Umbilical cord (tissue), 2 donors: Measurements from ENCODE around the gene SLFN13. TPM values are rescaled to one million over a fixed set of nuclear protein-coding genes. Genes with fewer than 3 reads are reported as not detected.

Source experiments
- DNase-seq: peaks from one replicate; pipeline ENCODE4 v3.0.0-alpha.2; 2015; ENCODE audit warnings: low spot score
- total RNA-seq: library from RNA; depleted of rRNA; stranded (reverse); fragments of >200 nt; gene quantifications from one replicate; pipeline ENCODE4 v1.2.3, GENCODE V29; 2014; ENCODE audit warnings: low replicate concordance; ENCODE audit not compliant: insufficient read depth

SLFN13 gene
- total RNA-seq = 1.7 TPM

- DNase-seq = peak; percentile 48
These were observed at the start of gene SLFN13 for GRCh38 chr17:35448214-35448898. Gene SLFN13, minus strand, starts transcription at chr17:35448766. Its CDS starts 3,086 bp downstream, at chr17:35445680.

GRCh38 chr17:35496451-35497290, 48.1 kb upstream of the SLFN13 start:
- no peak for DNase-seq

- DNase-seq = no peak
These were observed 44.5 kb upstream of the SLFN13 start for GRCh38 chr17:35493040-35493439.

GRCh38 chr17:35491417-35491816, 42.9 kb upstream of the SLFN13 start:
- no peak for DNase-seq

GRCh38 chr17:35489944-35490343, 41.4 kb upstream of the SLFN13 start:
- DNase-seq = no peak

GRCh38 chr17:35488991-35489390, 40.4 kb upstream of the SLFN13 start:
- no peak for DNase-seq

GRCh38 chr17:35486920-35487732, 38.6 kb upstream of the SLFN13 start:
- peak; percentile 36 for DNase-seq

- no peak for DNase-seq
These were observed 30.7 kb upstream of the SLFN13 start for GRCh38 chr17:35479271-35479670.

- no peak for DNase-seq
These were observed 28.7 kb upstream of the SLFN13 start for GRCh38 chr17:35477248-35477647.

- no peak for DNase-seq
These were observed 27.8 kb upstream of the SLFN13 start for GRCh38 chr17:35476283-35476820.

GRCh38 chr17:35468475-35468874, 19.9 kb upstream of the SLFN13 start:
- DNase-seq = no peak

- no peak for DNase-seq
These were observed 19.3 kb upstream of the SLFN13 start for GRCh38 chr17:35467824-35468223.

- no peak for DNase-seq
These were observed 11.8 kb upstream of the SLFN13 start for GRCh38 chr17:35460354-35460851.

- peak; percentile 35 for DNase-seq
These were observed 5.5 kb upstream of the SLFN13 start for GRCh38 chr17:35454035-35454434.

GRCh38 chr17:35453171-35453570, 4.6 kb upstream of the SLFN13 start:
- no peak for DNase-seq

- DNase-seq = peak; percentile 6
These were observed 885 bp upstream of the SLFN13 start for GRCh38 chr17:35449371-35449931.

- no peak for DNase-seq
These were observed 297 bp upstream of the SLFN13 start for GRCh38 chr17:35448899-35449227.

- DNase-seq = no peak
These were observed 1.1 kb downstream of the SLFN13 start for GRCh38 chr17:35447499-35447898.

GRCh38 chr17:35438433-35438832, 10.1 kb downstream of the SLFN13 start:
- DNase-seq = no peak

GRCh38 chr17:35433075-35433894, 15.3 kb downstream of the SLFN13 start:
- peak; percentile 99 for DNase-seq
